HG03196 (cell line): ENCODE results near the gene UNC13D.

ENCODE experiments used
- ATAC-seq: cut with Tn5 transposase; IDR thresholded peaks from one replicate; pipeline ENCODE4 v1.9.1; 2021; ENCODE audit not compliant: unreplicated experiment

The UNC13D gene

DNA sequence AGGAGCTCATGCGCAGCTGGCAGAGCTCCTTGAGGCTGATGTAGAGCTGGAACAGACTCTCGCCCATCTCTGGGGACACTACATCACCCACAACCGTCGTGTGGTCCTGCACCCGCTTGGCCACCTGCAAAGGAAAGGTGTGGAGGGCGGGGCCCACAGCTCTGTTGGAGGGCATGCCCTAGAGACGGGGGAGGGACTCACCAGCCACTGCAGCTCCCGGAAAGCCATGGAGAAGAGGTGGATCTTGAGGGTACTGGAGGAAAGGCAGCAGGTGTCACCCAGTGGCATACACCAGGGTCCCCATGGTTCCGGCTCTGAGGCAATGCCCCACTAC lies 8.6 kb downstream of the UNC13D start:
- no peak for ATAC-seq

DNA sequence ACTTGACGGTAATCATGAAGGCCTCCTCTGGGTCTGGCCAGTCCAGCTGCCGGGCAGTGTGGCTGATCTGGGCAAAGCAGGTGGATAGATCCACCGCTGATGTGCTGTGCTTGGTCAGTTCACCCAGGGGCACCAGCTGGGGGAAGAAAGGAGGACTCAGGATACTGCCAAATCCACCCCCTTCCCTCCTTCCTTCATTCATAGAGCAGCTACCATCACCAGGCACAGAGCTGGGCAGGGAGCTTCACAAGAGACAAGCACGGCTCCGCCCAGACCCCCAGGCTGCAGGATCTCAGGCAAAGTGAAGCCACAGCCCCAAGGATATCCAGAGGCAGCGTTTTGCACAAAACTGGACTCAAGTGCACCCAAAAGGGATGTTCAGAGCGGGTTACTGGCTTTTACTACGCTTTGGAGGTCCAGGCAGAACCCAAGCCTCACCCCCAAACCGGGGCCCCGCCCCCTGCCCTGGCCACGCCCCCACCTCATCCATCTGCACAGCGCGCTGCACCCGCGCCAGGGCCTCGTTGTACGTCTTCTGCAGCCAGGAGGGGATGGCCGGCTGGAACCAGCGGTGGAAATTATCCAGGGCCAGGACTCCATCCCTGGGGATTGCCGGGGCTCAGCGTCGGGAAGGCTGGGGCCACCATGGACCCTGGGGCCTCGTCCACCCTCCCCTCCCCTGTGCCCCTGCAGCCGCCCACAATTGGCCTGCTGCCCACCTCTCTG lies 9.1 kb downstream of the UNC13D start:
- ATAC-seq: no peak

DNA sequence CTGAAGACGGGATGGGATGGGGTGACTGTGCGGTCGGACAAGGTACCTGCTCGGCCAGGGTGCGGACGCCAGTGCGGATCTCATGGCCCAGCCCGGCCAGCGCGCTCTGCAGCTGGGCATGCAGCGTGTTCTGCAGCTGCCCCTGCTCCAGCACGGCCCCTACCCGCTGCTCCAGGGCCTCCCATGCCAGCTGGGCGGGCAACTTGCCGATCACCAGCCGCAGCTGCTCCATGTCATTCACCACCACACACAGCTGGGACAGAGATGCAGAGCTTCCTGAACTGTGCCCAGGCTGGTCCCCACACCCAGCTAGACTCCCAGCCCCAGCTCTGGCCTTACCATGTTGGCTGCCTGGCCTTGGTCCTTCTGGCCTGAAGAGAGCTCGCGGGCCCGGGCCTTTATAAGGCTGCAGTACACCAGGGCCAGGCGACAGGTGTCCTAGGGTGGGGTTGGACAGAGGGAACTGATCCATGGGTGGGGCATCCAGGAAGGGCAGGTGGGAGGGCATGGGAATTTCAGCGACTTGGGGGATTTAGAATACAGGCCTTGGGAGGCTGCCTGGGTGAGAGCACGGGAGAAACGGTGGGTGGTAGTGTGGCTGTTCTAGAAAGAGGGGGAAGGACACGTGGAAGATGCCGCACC lies 9.8 kb downstream of the UNC13D start:
- no peak for ATAC-seq

DNA sequence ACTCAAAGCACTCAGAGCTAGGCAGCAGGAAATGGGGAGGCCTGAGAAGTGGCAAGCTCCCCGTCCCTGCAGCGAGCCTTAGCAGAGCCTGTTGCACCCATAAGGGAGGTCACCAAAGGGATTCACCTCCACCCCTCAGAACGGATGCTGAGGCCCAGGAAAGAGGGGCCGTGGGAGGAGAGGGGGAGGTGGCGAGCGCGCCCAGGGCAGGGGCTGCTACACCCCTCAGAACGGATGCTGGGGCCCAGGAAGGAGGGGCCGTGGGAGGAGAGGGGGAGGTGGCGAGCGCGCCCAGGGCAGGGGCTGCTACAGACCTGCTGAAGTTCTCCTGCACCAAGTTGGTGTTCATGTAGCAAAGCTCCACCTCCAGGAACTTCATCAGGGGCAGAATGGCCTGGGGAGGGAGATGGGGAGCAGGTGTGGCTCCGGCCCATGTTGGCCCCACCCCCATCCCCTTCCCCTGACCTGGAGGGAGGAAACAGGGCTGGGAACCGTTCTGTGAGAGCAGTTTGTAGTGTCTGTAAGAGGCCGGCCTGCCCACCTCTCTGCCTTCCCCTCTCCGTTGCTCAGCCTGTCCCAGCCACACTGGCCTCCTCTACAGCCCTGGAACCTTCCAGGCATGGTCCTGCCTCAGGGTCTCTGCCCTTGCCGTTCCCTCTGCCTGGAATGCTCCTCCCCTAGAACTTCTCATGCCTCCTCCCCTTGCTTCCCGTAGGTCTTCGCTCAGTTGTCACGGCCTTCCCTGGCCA lies 11.4 kb downstream of the UNC13D start:
- no peak for ATAC-seq

DNA sequence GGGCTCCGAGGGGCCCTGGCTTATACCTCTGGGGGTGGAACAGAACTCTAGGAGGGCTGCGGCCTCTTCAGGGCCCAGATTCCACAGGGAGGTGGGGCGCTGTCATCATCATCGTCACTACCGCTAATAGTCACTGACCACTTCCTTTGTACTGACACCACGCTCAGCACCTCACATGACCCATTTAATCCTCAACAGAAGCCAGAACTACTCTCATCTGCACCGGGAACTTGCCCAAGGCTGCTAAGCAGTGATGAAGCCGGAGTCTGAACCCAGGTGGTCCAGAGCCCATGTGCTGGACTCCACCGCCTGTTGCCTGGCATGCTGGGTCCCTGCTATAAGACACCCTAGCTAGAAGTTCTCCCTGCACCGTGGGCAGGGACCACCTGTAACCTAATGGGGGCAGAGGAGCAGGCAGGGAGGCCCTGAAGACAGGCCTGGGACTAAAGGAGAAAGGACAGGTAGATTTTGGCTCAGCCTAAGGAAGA lies 12.0 kb downstream of the UNC13D start:
- ATAC-seq: no peak

DNA sequence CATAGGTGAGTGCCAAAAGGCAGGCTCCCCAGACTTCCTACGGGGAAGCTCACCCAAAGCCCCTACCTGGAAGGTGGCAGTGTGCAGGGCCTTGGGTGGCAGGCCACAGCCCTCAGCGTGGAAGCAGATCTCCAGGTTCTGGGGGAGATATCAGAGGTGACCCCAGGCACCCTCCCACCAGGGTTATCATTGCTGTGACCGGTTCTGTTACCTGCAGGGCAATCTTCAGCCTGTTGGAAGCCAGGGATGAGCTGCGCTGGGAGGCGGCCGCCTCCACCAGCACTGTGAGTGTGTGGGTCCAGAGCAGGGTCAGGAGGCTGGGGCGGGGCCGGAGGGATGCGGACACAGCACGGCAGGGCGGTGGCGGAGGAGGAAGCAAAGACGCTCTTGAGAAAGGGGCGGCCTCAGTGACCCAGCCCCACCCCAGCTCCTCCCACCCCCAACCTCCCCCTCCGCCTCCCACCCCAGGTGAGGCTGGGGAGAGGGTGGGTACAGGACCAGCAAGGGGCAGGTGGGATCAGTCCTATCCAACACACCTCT lies 13.1 kb downstream of the UNC13D start:
- ATAC-seq: no peak

DNA sequence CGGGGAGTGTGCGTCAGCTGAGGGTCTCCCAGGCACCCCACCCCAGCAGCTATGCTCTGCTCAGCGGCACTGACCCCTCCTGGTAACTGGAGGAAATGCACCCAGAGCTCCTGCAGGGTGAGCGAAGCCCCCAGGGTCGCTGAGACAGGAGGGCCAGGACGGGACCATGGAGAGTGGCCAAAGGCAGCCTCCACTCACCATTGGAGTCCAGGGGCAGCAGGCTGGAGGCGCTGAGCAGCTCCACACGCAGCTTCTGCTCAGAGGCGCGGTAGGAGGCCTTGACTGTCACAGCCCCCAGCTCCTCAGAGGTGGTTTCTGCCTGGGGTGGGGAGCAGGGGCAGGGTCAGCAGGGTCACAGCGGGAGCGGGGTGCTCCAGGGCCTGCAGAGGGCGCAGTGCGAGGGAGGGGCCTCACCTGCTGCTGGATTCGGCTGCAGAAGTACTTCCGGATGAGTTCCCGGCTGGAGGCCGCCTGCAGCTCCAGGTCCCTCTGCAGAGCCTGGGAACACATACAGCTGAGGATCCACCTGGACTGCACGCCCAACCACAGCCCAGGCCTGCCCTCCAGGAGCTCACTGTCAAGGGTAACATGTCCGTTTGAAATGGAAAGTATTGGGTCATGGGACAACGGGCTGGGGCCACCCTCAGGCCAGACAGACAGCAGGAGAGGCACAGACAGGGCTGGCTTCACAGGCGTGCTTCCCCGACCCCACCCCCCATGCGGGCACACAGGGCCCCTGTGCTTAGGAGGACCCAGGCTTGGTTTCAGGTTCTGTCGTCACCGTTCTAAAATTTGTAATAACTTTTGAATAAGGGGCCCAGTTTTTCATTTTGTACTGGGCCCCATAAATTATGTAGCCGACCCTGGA lies 13.8 kb downstream of the UNC13D start:
- ATAC-seq: no peak

DNA sequence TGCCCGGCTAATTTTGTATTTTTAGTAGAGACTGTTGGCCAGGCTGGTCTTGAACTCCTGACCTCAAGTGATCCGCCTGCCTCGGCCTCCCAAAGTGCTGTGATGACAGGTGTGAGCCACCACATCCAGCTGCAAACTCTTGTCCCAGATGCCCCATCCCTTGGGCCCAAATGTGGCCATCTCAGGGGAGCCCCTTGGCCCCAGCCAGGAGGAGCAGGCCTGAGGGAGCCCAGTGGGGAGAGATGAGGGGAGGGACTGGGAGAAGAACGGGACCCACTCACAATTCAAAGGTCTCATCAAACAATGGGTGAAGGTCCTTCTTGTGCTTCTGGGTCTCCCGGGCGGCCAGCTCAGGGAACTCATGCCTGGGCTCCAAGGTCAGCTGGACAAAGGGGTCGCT lies 14.5 kb downstream of the UNC13D start:
- no peak for ATAC-seq

DNA sequence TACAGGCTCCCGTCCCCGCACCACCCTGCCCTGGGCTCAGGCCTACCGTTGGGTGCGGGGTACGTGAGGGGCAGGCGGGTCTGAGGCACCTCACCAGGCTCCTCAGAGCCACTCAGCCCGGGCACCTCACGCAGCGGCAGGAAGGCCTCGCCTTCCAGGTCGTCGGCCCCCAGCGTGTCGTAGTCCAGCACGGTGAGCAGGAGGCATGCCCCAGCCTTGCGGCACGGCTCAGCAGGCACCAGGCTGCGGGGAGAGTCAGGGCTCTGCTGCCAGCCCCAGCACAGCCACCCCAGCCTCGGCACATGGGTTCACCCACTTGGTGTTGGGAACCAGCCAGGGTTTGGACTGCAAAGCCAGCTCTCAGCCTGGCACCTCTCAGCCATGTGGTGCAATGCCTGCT lies 15.5 kb downstream of the UNC13D start:
- ATAC-seq: no peak

DNA sequence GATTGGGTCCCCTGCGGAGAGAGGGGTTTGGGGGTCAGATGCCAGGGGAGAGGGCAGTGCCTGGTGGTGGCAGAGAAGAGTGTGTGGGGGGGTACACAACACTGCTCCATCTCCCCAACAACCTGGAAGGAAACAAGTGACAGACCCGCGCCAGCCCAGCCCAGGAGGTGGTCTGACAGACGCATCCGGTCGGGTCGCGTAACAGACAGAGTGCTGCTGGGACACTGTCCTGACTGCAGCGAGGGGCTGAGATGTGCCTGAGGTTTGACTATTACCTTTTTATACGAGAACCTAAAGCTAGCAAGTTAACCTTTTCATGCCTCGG lies 16.2 kb downstream of the UNC13D start:
- no peak for ATAC-seq

DNA sequence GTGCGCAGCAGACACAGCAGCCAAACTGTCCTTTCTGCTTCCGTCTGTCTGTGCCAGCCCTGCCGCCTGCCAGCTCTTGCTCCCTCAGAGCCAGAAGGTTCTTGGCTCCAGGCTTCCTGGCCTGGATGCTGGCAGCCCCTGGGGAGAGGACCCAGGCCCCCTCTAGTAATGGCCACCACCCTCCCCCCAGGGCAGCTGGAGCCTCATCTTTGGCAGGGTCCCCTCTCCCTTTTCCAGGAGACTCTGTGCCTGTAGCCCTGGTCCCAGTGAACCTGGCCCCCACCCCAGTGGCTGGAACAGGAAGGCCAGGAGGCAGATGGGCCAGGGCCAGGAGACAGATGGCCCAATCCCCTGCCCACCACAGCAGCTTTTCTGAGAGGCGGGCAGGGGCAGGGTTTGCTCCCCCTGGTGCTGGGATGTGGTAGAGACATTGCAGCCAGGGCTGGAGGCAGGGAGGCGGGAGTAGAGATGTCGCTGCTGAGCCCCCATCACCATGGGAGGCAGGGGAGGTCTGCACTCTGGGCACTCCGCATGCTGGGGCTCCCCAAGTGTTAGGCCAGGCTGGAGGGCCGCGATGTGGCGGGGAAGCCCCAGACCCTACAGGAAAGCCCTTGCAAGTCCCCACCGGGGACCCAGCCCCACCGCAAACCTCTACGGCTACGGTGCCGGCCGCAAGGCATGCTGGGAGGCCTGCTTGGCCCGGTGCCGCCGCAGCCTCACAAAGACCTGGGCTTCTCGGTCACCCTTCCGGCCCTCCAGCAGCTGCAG lies 16.7 kb downstream of the UNC13D start:
- ATAC-seq: no peak

DNA sequence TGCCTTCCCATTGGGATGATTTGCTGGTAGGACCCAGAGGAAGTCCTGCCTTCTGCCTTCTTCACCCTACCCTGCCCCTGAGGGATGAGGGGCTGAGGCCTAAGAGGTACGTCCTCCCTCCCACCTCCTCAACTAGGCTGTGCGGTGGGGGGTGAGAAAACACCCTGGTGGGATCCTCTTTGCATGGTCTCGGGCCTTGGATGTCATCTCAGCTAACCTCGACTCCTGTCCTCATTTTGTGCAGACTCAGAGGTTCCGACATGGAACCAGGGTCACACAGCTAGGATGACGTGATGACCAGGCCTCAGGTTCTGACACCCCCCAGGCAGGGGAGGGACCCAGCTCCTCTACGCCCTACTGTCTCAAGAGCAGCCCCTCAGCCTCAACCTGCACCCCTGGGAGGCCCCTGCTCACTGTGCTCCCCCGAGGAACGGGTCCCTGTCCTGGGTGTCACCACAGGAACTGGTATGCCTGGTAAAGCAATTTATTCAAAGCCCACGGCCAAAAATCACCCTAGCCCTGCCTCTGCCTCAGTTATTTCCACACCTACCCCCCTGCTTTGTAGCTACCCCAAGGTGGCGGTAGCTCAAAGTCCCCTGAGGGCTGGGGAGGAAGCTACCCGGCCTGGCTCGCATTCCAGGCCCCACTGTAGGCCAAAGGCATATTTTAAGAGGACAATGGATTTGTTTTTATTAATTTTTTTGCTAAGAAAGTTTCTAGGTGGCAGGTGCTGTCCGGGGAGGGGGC lies 17.5 kb downstream of the UNC13D start:
- no peak for ATAC-seq

DNA sequence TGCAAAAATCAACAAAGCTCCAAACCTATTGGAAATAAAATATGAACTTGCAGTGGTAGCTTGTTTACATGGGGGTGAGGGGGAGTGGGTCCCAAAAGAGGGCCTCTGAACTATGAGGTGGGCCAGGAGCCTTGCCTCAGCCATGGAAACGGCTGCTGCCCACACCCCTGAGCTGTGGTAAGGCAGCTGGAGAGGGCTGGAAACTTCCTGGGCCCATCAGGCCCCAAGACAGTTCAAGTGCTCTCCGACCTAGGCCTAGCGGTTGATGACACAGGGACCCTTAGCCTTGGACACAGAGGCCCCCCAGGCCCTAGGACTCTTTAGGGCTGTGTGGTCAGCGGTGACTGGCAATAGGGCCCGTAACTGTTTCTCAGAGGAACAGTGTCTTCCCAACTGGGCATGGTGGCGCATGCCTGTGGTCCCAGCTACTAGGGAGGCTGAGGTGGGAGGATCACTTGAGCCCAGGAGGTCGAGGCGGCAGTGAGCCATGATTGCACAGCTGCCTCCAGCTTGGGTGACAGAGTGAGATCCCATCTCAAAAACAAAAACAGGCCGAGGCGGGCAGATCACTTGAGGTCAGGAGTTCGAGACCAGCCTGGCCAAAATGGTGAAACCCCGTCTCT lies 18.3 kb downstream of the UNC13D start:
- no peak for ATAC-seq

DNA sequence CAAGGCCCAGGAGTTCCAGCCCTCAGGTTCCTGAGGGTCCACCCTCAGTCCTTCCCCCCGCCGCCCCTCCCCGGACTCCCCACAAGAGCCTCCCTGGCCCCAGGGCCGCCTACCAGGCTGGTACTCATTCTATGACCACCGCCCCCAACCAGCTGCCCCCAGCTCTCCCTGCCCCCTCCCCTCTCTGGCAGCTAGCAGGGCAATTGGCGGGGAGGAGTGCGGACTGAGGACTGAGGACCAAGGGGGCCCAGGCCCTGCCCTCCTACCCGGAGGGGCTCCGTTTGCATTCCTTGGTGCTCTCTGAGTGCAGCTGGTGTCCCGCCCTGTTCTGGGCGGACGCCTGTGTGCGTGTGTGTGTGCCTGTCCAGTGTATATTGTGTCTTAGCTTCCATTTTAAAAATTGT lies 19.1 kb downstream of the UNC13D start:
- no peak for ATAC-seq

DNA sequence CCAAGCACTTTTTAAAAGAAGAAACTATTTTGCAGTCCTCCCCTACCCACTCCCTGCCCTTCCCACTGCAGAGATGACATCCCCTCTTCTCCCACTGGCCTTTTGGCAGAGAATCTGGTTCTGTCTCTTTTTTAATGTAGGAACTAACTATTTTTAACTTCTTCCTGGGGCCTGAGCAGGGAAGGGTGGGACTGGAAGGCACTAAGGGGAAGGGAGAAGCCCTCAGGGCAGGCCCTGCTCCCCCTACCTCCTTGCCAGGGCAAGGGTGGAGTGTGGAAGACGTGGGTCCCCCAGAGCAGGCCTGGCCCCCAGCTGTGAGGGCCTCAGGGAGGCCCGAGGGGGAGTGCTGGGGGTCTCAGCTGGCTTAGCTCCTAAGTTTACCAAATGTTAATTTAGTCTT lies 19.5 kb downstream of the UNC13D start:
- ATAC-seq: no peak

DNA sequence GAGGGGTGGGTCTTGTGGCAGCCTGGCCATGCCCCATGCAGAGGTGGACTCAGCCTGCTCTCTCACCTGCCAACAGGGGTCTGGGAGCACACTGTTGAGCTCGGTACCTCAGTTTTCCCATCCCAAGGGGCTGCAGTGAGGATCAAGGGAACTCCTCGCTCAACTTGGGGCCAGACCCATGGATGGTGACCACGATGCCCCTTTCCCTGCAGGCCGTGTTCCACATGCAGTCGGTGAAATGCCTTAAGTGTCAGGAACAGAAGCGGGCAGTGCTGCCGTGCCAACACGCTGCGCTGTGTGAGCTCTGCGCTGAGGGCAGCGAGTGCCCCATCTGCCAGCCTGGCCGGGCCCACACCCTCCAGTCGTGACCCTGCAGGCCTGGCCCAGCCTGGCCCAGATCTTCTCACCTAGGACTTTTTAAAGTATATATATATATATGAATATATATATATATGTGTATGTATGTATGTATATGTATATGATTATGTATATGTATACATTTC lies 20.1 kb downstream of the UNC13D start:
- ATAC-seq: no peak

DNA sequence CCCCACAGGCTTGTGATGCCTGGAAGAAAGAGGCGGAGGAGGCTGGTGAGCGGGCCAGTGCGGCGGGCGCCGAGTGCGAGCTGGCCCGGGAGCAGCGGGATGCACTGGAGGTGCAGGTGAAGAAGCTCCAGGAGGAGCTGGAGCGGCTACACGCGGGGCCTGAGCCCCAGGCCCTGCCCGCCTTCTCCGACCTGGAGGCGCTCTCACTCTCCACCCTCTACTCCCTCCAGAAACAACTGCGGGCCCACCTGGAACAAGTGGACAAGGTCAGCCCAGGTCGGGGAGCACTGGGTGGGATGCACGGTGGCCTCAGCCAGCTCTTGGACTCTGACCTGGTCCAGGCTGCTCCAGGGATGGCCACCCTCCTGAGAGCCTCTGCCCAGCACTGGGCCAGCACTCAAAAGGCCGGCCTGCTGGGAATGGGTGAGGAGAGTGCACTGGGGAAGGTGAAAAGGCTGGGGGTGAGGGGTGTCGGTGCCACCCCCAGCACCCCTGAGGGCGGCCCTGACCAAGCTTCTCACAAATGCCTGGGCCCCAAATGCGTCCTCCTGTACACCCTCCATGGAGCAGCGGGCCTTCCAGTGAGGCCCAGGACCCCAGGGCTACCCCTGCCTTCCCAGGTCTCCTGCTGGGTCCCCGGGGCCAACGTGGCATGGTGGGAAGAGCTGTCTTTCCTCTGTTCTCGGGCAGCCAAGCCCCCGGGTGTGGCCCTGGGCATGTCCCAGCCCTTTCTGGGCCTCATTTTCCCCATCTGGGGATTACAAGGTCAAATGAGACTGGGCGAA lies 20.8 kb downstream of the UNC13D start:
- ATAC-seq: no peak

DNA sequence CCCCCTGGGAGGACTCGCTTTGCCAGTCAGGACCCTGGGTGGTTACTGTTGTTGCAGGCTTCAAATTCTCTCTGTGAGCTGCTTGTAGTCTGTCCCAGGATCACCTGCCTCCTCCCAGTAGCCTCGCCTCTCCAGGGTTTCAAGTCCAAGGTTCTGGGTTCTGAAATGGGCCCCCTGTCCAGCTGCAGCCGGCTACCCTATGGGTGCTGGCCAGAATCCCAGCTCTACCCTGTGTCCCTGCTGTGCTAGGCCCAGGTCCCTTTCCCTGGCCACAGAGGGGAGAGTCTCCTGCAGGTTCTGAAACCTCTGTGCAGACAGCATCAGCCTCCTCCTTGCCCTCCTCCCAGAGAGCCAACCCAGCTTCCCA lies 21.4 kb downstream of the UNC13D start:
- no peak for ATAC-seq
